ENCODE measurements around the gene ZIC4.

DNA sequence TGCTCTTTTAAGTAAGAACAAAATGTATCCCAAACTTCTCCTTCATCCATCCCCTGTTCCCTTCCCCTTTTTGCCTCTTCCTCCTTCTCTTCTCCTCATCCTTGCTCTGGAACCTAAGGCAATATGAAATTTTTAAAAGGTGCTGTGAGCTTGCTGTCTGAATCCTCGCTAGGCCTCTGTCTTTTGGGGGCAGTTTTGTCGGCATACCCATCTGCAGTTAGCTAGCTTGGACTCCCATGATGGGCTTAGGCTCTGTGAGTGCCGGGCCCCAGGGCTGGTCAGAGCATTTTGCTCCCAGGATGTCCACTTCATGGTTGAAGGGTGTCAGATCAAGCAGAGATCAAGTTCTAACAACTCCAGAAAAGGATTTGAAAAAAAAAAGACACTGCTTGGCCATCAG is 21.4 kb upstream of the ZIC4 start:
- TF ChIP-seq POLR2A (IDR thresholded peaks at IDR 0.05; ENCODE audit: low read length) (no peak), GATA1 (IDR thresholded peaks at IDR 0.05; ENCODE audit: low read depth, low read length) (no peak)
